ENCODE data around the gene KRT7. TPM values are rescaled to one million over a fixed set of nuclear protein-coding genes. Genes with fewer than 3 reads are reported as not detected.

The KRT7 gene
- total RNA-seq, 2 experiments from 2014 or later: not detected

DNA sequence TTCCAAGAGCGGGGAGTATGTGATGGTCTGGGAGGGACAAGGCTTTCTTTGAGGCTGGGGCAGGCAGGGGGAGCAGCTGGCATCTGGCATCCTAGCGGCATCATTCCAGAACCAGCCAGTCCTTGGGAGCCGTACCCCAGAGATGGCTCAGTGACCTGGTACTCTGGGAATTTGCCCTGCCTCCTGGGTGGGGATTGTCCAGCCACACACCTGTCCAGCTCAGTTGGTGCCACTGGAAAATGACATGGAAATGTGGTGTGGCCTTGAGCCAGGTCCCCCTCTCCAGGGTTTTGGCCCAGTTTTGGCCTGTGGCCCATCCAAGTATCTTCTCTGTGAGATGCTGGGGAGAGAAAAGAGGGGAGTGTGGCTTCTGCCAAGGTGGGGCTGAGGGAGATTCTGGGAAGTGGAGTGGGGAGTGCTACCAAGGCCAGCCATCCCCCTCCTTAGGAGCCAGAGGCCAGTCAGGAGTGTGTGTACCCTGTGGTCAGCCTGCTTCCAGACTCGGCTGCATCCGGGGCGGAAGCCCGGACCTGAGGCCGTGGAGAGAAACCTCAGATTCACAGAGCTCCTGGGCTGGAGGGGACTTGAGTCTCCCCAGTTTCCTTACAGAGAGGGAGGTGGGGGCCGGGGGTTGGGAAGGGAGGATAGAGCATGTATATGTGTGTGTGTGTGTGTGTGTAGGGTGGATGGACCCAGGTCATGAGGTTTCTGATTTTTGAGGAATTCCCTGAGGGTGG is 26.6 kb upstream of the KRT7 start:
- Mint-ChIP-seq H3K4me1 (ENCODE audit: low read depth) (no peaks in the 10 kb centered on the region), H3K4me3 (no peak overlapping the region), H3K27ac (no peak overlapping the region), H3K36me3 (ENCODE audit: low read depth) (no peaks in the 10 kb centered on the region), H3K27me3 (peaks cover 18% of the 10 kb centered on the region), H3K9me3 (no peaks in the 10 kb centered on the region)
- intact Hi-C loops (cut with DNase I, micrococcal nuclease): no loop called here
- Histone ChIP-seq H3K9me3 (ENCODE audit: control insufficient read depth in 1 of 2, insufficient read depth in 1 of 2, low read length in 2 of 2) (no peaks in the 10 kb centered on the region), H3K27ac (ENCODE audit: low read depth in 1 of 2, low read length in 2 of 2) (no peak overlapping the region), H3K36me3 (ENCODE audit: insufficient read depth, low read length) (no peaks in the 10 kb centered on the region), H3K4me1 (ENCODE audit: insufficient read depth, low read length) (peaks cover 4% of the 10 kb centered on the region), H3K27me3 (ENCODE audit: control insufficient read depth in 1 of 2, insufficient read depth in 2 of 2, low read length in 2 of 2) (peaks cover 0 to 6% of the 10 kb centered on the region in 2 experiments), H3K4me3 (ENCODE audit: low read length) (no peak overlapping the region)
- CTCF ChIA-PET: no interaction called here
- DNase-seq: no peak
- TF ChIP-seq, protein P1, sequence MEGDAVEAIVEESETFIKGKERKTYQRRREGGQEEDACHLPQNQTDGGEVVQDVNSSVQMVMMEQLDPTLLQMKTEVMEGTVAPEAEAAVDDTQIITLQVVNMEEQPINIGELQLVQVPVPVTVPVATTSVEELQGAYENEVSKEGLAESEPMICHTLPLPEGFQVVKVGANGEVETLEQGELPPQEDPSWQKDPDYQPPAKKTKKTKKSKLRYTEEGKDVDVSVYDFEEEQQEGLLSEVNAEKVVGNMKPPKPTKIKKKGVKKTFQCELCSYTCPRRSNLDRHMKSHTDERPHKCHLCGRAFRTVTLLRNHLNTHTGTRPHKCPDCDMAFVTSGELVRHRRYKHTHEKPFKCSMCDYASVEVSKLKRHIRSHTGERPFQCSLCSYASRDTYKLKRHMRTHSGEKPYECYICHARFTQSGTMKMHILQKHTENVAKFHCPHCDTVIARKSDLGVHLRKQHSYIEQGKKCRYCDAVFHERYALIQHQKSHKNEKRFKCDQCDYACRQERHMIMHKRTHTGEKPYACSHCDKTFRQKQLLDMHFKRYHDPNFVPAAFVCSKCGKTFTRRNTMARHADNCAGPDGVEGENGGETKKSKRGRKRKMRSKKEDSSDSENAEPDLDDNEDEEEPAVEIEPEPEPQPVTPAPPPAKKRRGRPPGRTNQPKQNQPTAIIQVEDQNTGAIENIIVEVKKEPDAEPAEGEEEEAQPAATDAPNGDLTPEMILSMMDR (IDR thresholded peaks at IDR 0.05): no peak
- POLR2A ChIA-PET: no interaction called here
- ATAC-seq (ENCODE audit: poor library complexity): no peak

- DNase-seq (no peak), ATAC-seq (ENCODE audit: poor library complexity) (no peak)
- Histone ChIP-seq H3K4me1 (ENCODE audit: insufficient read depth, low read length) (peaks cover 4% of the 10 kb centered on the region), H3K9me3 (ENCODE audit: control insufficient read depth in 1 of 2, insufficient read depth in 1 of 2, low read length in 2 of 2) (no peaks in the 10 kb centered on the region), H3K27ac (ENCODE audit: low read depth in 1 of 2, low read length in 2 of 2) (no peak overlapping the region), H3K27me3 (ENCODE audit: control insufficient read depth in 1 of 2, insufficient read depth in 2 of 2, low read length in 2 of 2) (peaks cover 0 to 5% of the 10 kb centered on the region in 2 experiments), H3K36me3 (ENCODE audit: insufficient read depth, low read length) (no peaks in the 10 kb centered on the region), H3K4me3 (ENCODE audit: low read length) (no peak overlapping the region)
- no peaks in the 10 kb centered on the region for H3K36me3 Mint-ChIP-seq (ENCODE audit: low read depth)
- H3K4me1 Mint-ChIP-seq (ENCODE audit: low read depth): no peaks in the 10 kb centered on the region
- H3K4me3 Mint-ChIP-seq: no peak overlapping the region
- no peak overlapping the region for H3K27ac Mint-ChIP-seq
- ChIA-PET POLR2A (no interaction called here), CTCF (no interaction called here)
- peaks cover 15% of the 10 kb centered on the region for H3K27me3 Mint-ChIP-seq
- intact Hi-C loops (cut with DNase I, micrococcal nuclease): no loop called here
- H3K9me3 Mint-ChIP-seq: no peaks in the 10 kb centered on the region
- TF ChIP-seq, protein P1 (IDR thresholded peaks at IDR 0.05): no peak
Observed at GRCh38 chr12:52207106-52207505, 25.9 kb upstream of the KRT7 start.

DNA sequence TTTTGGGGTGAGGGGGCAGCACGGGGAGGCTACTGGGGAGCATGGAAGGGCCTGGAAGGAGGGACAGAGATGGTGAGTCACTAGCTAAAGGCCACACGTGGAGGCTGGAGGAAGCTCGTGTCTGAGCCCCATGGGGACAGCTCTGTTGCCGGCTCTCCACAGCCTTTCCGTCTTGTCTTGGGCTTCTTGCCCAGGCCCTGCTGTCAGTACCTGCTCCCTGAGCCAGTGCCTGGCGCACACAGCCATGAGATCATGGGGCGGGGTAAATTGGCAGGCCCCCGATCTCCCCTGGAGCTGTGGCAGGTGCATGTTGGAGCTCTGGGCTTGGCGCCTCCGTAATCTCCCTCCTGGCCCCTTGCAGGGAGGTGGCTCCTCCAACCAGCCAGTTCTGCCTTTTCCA is 25.1 kb upstream of the KRT7 start:
- H3K27ac Mint-ChIP-seq: no peak overlapping the region
- TF ChIP-seq, protein P1 (IDR thresholded peaks at IDR 0.05): no peak
- intact Hi-C loops (cut with DNase I, micrococcal nuclease): no loop called here
- peaks cover 14% of the 10 kb centered on the region for H3K27me3 Mint-ChIP-seq
- Histone ChIP-seq H3K27ac (ENCODE audit: low read depth in 1 of 2, low read length in 2 of 2) (no peak overlapping the region), H3K4me1 (ENCODE audit: insufficient read depth, low read length) (peaks cover 4% of the 10 kb centered on the region), H3K4me3 (ENCODE audit: low read length) (no peak overlapping the region), H3K27me3 (ENCODE audit: control insufficient read depth in 1 of 2, insufficient read depth in 2 of 2, low read length in 2 of 2) (peaks cover 0 to 4% of the 10 kb centered on the region in 2 experiments), H3K9me3 (ENCODE audit: control insufficient read depth in 1 of 2, insufficient read depth in 1 of 2, low read length in 2 of 2) (no peaks in the 10 kb centered on the region), H3K36me3 (ENCODE audit: insufficient read depth, low read length) (no peaks in the 10 kb centered on the region)
- ATAC-seq (ENCODE audit: poor library complexity) (no peak), DNase-seq (no peak)
- ChIA-PET CTCF (no interaction called here), POLR2A (no interaction called here)
- H3K4me3 Mint-ChIP-seq: no peak overlapping the region
- H3K9me3 Mint-ChIP-seq: no peaks in the 10 kb centered on the region
- H3K36me3 Mint-ChIP-seq (ENCODE audit: low read depth): no peaks in the 10 kb centered on the region
- H3K4me1 Mint-ChIP-seq (ENCODE audit: low read depth): no peaks in the 10 kb centered on the region

Measured in CD4-positive, alpha-beta T cell (primary cell).